H9 (cell line): ENCODE data around the gene DTNA. TPM values are rescaled to one million over a fixed set of nuclear protein-coding genes. Genes with fewer than 3 reads are reported as not detected.

Experiments
- DNase-seq: peaks from one replicate; pipeline ENCODE4 v3.0.0-alpha.2; 2017
- H2AFZ ChIP-seq: one replicate; pipeline ENCODE4 v1.6.1; 2013; ENCODE audit warnings: mild to moderate bottlenecking, low read length, control low read depth, moderate library complexity
- H2AK5ac ChIP-seq: 2 replicates; pipeline ENCODE4 v1.6.1; 2013; ENCODE audit warnings: low read length, control low read depth, mixed read lengths; ENCODE audit not compliant: insufficient read length
- H2BK120ac ChIP-seq: one replicate; pipeline ENCODE4 v1.6.1; 2013; ENCODE audit warnings: low read depth, mild to moderate bottlenecking, low read length, control low read depth, inconsistent platforms; ENCODE audit not compliant: poor library complexity, severe bottlenecking
- H2BK12ac ChIP-seq: 2 replicates; pipeline ENCODE4 v1.6.1; 2013; ENCODE audit warnings: low read length, control low read depth, mixed read lengths, low read depth; ENCODE audit not compliant: insufficient read length
- H2BK15ac ChIP-seq: 2 replicates; pipeline ENCODE4 v1.6.1; 2013; ENCODE audit warnings: low read depth, low read length, control low read depth
- H2BK20ac ChIP-seq: one replicate; pipeline ENCODE4 v1.6.1; 2013; ENCODE audit warnings: low read depth, mild to moderate bottlenecking, low read length, control low read depth, inconsistent platforms; ENCODE audit not compliant: poor library complexity, severe bottlenecking
- H2BK5ac ChIP-seq: 2 replicates; pipeline ENCODE4 v1.6.1; 2013; ENCODE audit warnings: low read length, control low read depth, mixed read lengths; ENCODE audit not compliant: insufficient read length
- H3K14ac ChIP-seq: 2 replicates; pipeline ENCODE4 v1.6.1; 2013; ENCODE audit warnings: low read length, control low read depth; ENCODE audit not compliant: insufficient read depth
- H3K18ac ChIP-seq: 2 replicates; pipeline ENCODE4 v1.6.1; 2013; ENCODE audit warnings: low read depth, mild to moderate bottlenecking, mixed read lengths, low read length, control low read depth; ENCODE audit not compliant: insufficient read length
- H3K23ac ChIP-seq: 2 replicates; pipeline ENCODE4 v1.6.1; 2013; ENCODE audit warnings: low read length, control low read depth, mixed read lengths, low read depth; ENCODE audit not compliant: insufficient read length
- H3K23me2 ChIP-seq: 2 replicates; pipeline ENCODE4 v1.6.1; 2013; ENCODE audit warnings: low read depth, mild to moderate bottlenecking, mixed read lengths, low read length, control low read depth; ENCODE audit not compliant: insufficient read length, poor library complexity, severe bottlenecking
- H3K27ac ChIP-seq: 2 replicates; pipeline ENCODE4 v1.5.1; 2013; ENCODE audit warnings: low read length, control low read depth, mixed read lengths, low read depth; ENCODE audit not compliant: insufficient read length
- H3K27me3 ChIP-seq: 2 replicates; pipeline ENCODE4 v1.6.1; 2013; ENCODE audit warnings: low read length, control low read depth, inconsistent platforms; ENCODE audit not compliant: insufficient read depth
- H3K4ac ChIP-seq: 2 replicates; pipeline ENCODE4 v1.6.1; 2013; ENCODE audit warnings: low read depth, mild to moderate bottlenecking, control low read depth, inconsistent platforms, low read length, moderate library complexity
- H3K4me1 ChIP-seq: 2 replicates; pipeline ENCODE4 v1.6.1; 2013; ENCODE audit warnings: low read length, control low read depth, inconsistent platforms; ENCODE audit not compliant: insufficient read depth
- H3K4me2 ChIP-seq: 2 replicates; pipeline ENCODE4 v1.6.1; 2013; ENCODE audit warnings: low read length, control low read depth, mixed read lengths; ENCODE audit not compliant: insufficient read length, insufficient read depth
- H3K56ac ChIP-seq: 2 replicates; pipeline ENCODE4 v1.6.1; 2013; ENCODE audit warnings: low read depth, mild to moderate bottlenecking, mixed read lengths, low read length, control low read depth; ENCODE audit not compliant: insufficient read length
- H3K79me1 ChIP-seq: 2 replicates; pipeline ENCODE4 v1.6.1; 2013; ENCODE audit warnings: low read depth, mild to moderate bottlenecking, moderate library complexity, low read length, control low read depth, inconsistent platforms; ENCODE audit not compliant: insufficient read depth, poor library complexity, severe bottlenecking
- H3K79me2 ChIP-seq: 2 replicates; pipeline ENCODE4 v1.6.1; 2013; ENCODE audit warnings: low read length, control low read depth, inconsistent platforms; ENCODE audit not compliant: insufficient read depth
- H3K9ac ChIP-seq: 2 replicates; pipeline ENCODE4 v1.6.1; 2013; ENCODE audit warnings: low read length, control low read depth, mixed read lengths; ENCODE audit not compliant: insufficient read length; ENCODE audit errors: extremely low read depth
- H3K9me3 ChIP-seq: one replicate; pipeline ENCODE4 v1.6.1; 2013; ENCODE audit warnings: low read depth, low read length, inconsistent platforms; ENCODE audit not compliant: control insufficient read depth
- H3T11ph ChIP-seq: one replicate; pipeline ENCODE4 v1.6.1; 2013; ENCODE audit warnings: mild to moderate bottlenecking, low read length, control low read depth, inconsistent platforms
- H4K20me1 ChIP-seq: one replicate; pipeline ENCODE4 v1.6.1; 2013; ENCODE audit not compliant: control insufficient read depth, insufficient read length, insufficient read depth
- H4K5ac ChIP-seq: 2 replicates; pipeline ENCODE4 v1.6.1; 2013; ENCODE audit warnings: low read depth, mild to moderate bottlenecking, mixed read lengths, low read length, control low read depth; ENCODE audit not compliant: insufficient read length
- H4K8ac ChIP-seq: replicated peaks from 2 replicates; pipeline ENCODE4 v1.6.1; 2013; ENCODE audit warnings: low read length, control low read depth, mixed read lengths, low read depth; ENCODE audit not compliant: insufficient read length
- H4K91ac ChIP-seq: 2 replicates; pipeline ENCODE4 v1.6.1; 2013; ENCODE audit warnings: low read depth, mild to moderate bottlenecking, moderate library complexity, mixed read lengths, low read length, control low read depth; ENCODE audit not compliant: insufficient read length
- H3K27ac Mint-ChIP-seq, 3 experiments: 2 replicates in 2 of 3; 3 replicates in 1 of 3; pipeline ENCODE4 v1.8.0; 2020 to 2021; ENCODE audit warnings: mixed read lengths in 3 of 3, mild to moderate bottlenecking in 1 of 3, moderate library complexity in 1 of 3
- H3K27me3 Mint-ChIP-seq: 2 replicates; pipeline ENCODE4 v1.8.0; 2021; ENCODE audit warnings: low read depth, mild to moderate bottlenecking, moderate library complexity, mixed read lengths
- H3K36me3 Mint-ChIP-seq, 3 experiments: 2 replicates in 2 of 3; 3 replicates in 1 of 3; pipeline ENCODE4 v1.8.0; 2020 to 2021; ENCODE audit warnings: low read depth in 3 of 3, mixed read lengths in 3 of 3; ENCODE audit not compliant: insufficient read depth in 1 of 3
- H3K4me1 Mint-ChIP-seq, 2 experiments: 2 replicates each; pipeline ENCODE4 v1.8.0; 2020; ENCODE audit warnings: mixed read lengths in 2 of 2
- H3K4me3 Mint-ChIP-seq, 2 experiments: 2 replicates in 1 of 2; 3 replicates in 1 of 2; pipeline ENCODE4 v1.8.0; 2020 to 2021; ENCODE audit warnings: mild to moderate bottlenecking in 2 of 2, mixed read lengths in 2 of 2, moderate library complexity in 1 of 2
- H3K9me3 Mint-ChIP-seq, 2 experiments: 2 replicates in 1 of 2; 3 replicates in 1 of 2; pipeline ENCODE4 v1.8.0; 2020; ENCODE audit warnings: mild to moderate bottlenecking in 2 of 2, mixed read lengths in 2 of 2, moderate library complexity in 1 of 2
- WGBS: extraction: QIAGEN DNeasy Blood & Tissue Kit; methylation state at CpG from one replicate; pipeline ENCODE4 v1.1.7; 2013; ENCODE audit warnings: missing lambda C conversion rate, low lambda C conversion rate, mixed read lengths; ENCODE audit not compliant: insufficient read length; ENCODE audit errors: extremely low coverage; 5-methylcytosine and 5-hydroxymethylcytosine counted together
- total RNA-seq: library from RNA; stranded (reverse); gene quantifications from 2 replicates; pipeline ENCODE4 v1.2.1, GENCODE V29; 2021
- TF ChIP-seq, protein P1 (sequence below): fragments of 200-600 bp; sonication (generic); conservative IDR thresholded peaks from 3 replicates; pipeline ENCODE4 v1.8.0; 2021; ENCODE audit warnings: antibody characterized with exemption, mild to moderate bottlenecking

DTNA gene
- total RNA-seq, 1 experiment from 2014 or later: 25.5 TPM

GRCh38 chr18:34704823-34705222 lies 5.3 kb upstream of the DTNA start:
- H3K4me1 Mint-ChIP-seq: peaks cover 24 to 25% of the 10 kb centered on the region in 2 experiments
- Histone ChIP-seq H3K18ac (no peak overlapping the region), H4K20me1 (no peaks in the 10 kb centered on the region), H4K8ac (no peak overlapping the region), H3K9me3 (no peaks in the 10 kb centered on the region), H3K4ac (no peak overlapping the region), H2BK15ac (no peak overlapping the region), H2AFZ (no peak overlapping the region), H4K91ac (no peak overlapping the region), H2BK120ac (no peak overlapping the region), H3K4me1 (peaks cover 5% of the 10 kb centered on the region), H3K27me3 (no peaks in the 10 kb centered on the region), H3K23ac (no peak overlapping the region), H2BK5ac (no peak overlapping the region), H3K14ac (no peak overlapping the region), H3K56ac (no peak overlapping the region), H3K79me2 (no peaks in the 10 kb centered on the region; the same call in 1 of the 2 replicates), H3T11ph (no peak overlapping the region), H4K5ac (no peak overlapping the region), H3K27ac (no peak overlapping the region), H3K9ac (no peak overlapping the region), H2BK20ac (no peak overlapping the region), H2AK5ac (no peak overlapping the region), H2BK12ac (no peak overlapping the region), H3K23me2 (no peaks in the 10 kb centered on the region), H3K79me1 (no peaks in the 10 kb centered on the region), H3K4me2 (no peak overlapping the region)
- no peaks in the 10 kb centered on the region for H3K9me3 Mint-ChIP-seq
- no peak overlapping the region for H3K27ac Mint-ChIP-seq
- no CpG with 5 or more reads among the region's 2 CpGs for WGBS
- no peaks in the 10 kb centered on the region for H3K27me3 Mint-ChIP-seq
- H3K36me3 Mint-ChIP-seq: no peaks in the 10 kb centered on the region
- TF ChIP-seq, protein P1, sequence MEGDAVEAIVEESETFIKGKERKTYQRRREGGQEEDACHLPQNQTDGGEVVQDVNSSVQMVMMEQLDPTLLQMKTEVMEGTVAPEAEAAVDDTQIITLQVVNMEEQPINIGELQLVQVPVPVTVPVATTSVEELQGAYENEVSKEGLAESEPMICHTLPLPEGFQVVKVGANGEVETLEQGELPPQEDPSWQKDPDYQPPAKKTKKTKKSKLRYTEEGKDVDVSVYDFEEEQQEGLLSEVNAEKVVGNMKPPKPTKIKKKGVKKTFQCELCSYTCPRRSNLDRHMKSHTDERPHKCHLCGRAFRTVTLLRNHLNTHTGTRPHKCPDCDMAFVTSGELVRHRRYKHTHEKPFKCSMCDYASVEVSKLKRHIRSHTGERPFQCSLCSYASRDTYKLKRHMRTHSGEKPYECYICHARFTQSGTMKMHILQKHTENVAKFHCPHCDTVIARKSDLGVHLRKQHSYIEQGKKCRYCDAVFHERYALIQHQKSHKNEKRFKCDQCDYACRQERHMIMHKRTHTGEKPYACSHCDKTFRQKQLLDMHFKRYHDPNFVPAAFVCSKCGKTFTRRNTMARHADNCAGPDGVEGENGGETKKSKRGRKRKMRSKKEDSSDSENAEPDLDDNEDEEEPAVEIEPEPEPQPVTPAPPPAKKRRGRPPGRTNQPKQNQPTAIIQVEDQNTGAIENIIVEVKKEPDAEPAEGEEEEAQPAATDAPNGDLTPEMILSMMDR: no peak
- DNase-seq: no peak
- no peak overlapping the region for H3K4me3 Mint-ChIP-seq
